ENCODE measurements around the gene CHAF1A.

DNA sequence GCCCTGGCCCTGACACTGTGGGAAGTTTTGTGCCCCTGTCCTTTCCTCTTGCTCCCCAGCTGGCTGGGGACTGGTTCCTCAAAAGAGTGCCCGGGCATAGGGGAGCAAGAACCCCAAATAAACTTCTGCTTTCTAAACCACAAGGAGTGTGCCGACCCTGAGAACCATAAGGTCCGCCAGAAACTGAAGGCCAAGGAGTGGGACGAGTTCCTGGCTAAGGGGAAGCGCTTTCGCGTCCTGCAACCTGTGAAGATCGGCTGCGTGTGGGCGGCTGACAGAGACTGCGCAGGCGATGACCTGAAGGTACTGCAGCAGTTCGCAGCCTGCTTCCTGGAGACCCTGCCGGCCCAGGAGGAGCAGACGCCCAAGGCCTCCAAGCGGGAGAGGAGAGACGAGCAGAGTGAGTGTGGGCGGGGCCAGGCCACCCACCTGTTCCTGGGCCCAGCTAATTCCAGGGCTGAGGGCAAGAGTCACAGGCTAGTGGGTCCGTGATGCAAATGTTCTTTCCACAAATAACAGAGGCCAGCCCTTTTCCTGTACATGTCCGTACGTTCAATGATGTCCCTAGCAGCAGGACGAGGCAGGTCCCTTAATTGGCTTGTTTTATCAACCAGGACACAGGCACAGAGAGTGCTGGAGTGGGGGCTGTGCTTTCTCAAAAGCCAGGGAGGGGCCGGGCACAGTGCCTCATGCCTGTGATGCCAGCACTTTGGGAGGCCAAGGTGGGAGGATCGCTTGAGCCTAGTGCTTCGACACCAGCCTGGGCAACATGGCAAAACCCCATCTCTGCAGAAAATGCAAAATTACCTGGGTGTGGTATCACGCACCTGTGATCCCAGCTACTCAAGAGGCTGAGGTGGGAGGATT, 29.6 kb downstream of the CHAF1A start:
- TF ChIP-seq POLR2A (IDR thresholded peaks at IDR 0.05) = no peak
- TF ChIP-seq, protein P1, sequence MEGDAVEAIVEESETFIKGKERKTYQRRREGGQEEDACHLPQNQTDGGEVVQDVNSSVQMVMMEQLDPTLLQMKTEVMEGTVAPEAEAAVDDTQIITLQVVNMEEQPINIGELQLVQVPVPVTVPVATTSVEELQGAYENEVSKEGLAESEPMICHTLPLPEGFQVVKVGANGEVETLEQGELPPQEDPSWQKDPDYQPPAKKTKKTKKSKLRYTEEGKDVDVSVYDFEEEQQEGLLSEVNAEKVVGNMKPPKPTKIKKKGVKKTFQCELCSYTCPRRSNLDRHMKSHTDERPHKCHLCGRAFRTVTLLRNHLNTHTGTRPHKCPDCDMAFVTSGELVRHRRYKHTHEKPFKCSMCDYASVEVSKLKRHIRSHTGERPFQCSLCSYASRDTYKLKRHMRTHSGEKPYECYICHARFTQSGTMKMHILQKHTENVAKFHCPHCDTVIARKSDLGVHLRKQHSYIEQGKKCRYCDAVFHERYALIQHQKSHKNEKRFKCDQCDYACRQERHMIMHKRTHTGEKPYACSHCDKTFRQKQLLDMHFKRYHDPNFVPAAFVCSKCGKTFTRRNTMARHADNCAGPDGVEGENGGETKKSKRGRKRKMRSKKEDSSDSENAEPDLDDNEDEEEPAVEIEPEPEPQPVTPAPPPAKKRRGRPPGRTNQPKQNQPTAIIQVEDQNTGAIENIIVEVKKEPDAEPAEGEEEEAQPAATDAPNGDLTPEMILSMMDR (IDR thresholded peaks at IDR 0.05) = no peak

Data from tibial nerve (tissue), 3 donors.